WTC11 (cell line): Measurements from ENCODE around the gene GRAP. TPM values are rescaled to one million over a fixed set of nuclear protein-coding genes. Genes with fewer than 3 reads are reported as not detected.

Source experiments
- ATAC-seq: fragments of 200-7000 bp; cut with Tn5 transposase; 2 replicates; pipeline ENCODE4 v1.10.0; 2021; ENCODE audit warnings: mild to moderate bottlenecking, moderate library complexity
- CTCF ChIA-PET: fragments of 300-600 bp; sonication (Branson Sonifier 250); formaldehyde crosslinking; loops from one replicate; lab custom pipeline; 2021; ENCODE audit warnings: antibody characterized with exemption; lab: Charles Lee
- POLR2A ChIA-PET: fragments of 350-600 bp; sonication (Branson Sonifier 250); formaldehyde crosslinking; loops from one replicate; lab custom pipeline; 2021; ENCODE audit warnings: antibody characterized with exemption; lab: Charles Lee
- DNase-seq: peaks from one replicate; pipeline ENCODE4 v3.0.0; 2021; ENCODE audit warnings: low spot score
- H3K27ac Mint-ChIP-seq: 2 replicates; pipeline ENCODE4 v1.8.0; 2021; ENCODE audit warnings: mixed read lengths
- H3K27me3 Mint-ChIP-seq: 2 replicates; pipeline ENCODE4 v1.8.0; 2021; ENCODE audit warnings: low read depth, mild to moderate bottlenecking, moderate library complexity, mixed read lengths
- H3K36me3 Mint-ChIP-seq: 2 replicates; pipeline ENCODE4 v1.8.0; 2021; ENCODE audit warnings: mixed read lengths
- H3K4me1 Mint-ChIP-seq: 2 replicates; pipeline ENCODE4 v1.8.0; 2022; ENCODE audit warnings: mixed read lengths
- H3K4me3 Mint-ChIP-seq: 2 replicates; pipeline ENCODE4 v1.8.0; 2021; ENCODE audit warnings: mild to moderate bottlenecking, moderate library complexity, mixed read lengths
- H3K9me3 Mint-ChIP-seq: 2 replicates; pipeline ENCODE4 v1.8.0; 2021; ENCODE audit warnings: mixed read lengths
- CREM ChIP-seq: sonication (generic); formaldehyde crosslinking; IDR thresholded peaks from 2 replicates; pipeline ENCODE4 v1.8.1; 2022; ENCODE audit warnings: mild to moderate bottlenecking, missing genetic modification reagents, moderate library complexity
- FOXJ3 ChIP-seq: sonication (generic); formaldehyde crosslinking; IDR thresholded peaks from 2 replicates; pipeline ENCODE4 v1.9.0; 2021; ENCODE audit warnings: missing genetic modification reagents, mild to moderate bottlenecking, borderline replicate concordance
- FOXP1 ChIP-seq: sonication (generic); formaldehyde crosslinking; IDR thresholded peaks from 2 replicates; pipeline ENCODE4 v1.8.0; 2022; ENCODE audit warnings: missing genetic modification reagents, mild to moderate bottlenecking, moderate library complexity, borderline replicate concordance
- NFATC4 ChIP-seq: fragments of 250-450 bp; sonication (Bioruptor Pico); IDR thresholded peaks from 2 replicates; pipeline ENCODE4 v1.9.0; 2021; ENCODE audit warnings: mild to moderate bottlenecking
- RELA ChIP-seq: sonication (generic); formaldehyde crosslinking; IDR thresholded peaks from 2 replicates; pipeline ENCODE4 v1.8.1; 2022; ENCODE audit warnings: missing genetic modification reagents, mild to moderate bottlenecking, borderline replicate concordance
- SMAD4 ChIP-seq: sonication (generic); formaldehyde crosslinking; IDR thresholded peaks from 2 replicates; pipeline ENCODE4 v1.8.0; 2022; ENCODE audit warnings: mild to moderate bottlenecking, missing genetic modification reagents
- SOX15 ChIP-seq: fragments of 250-450 bp; sonication (Bioruptor Pico); IDR thresholded peaks from 2 replicates; pipeline ENCODE4 v1.9.0; 2021; ENCODE audit warnings: mild to moderate bottlenecking
- TCF7 ChIP-seq: sonication (generic); formaldehyde crosslinking; IDR thresholded peaks from 2 replicates; pipeline ENCODE4 v1.8.0; 2022; ENCODE audit warnings: mild to moderate bottlenecking, low read depth, missing genetic modification reagents, moderate library complexity
- ZNF121 ChIP-seq: sonication (generic); formaldehyde crosslinking; IDR thresholded peaks from 2 replicates; pipeline ENCODE4 v1.8.0; 2023; ENCODE audit warnings: missing genetic modification reagents
- ZNF138 ChIP-seq: sonication (generic); formaldehyde crosslinking; conservative IDR thresholded peaks from 2 replicates; pipeline ENCODE4 v1.8.1; 2022; ENCODE audit warnings: mild to moderate bottlenecking, moderate library complexity, missing genetic modification reagents
- ZNF219 ChIP-seq: sonication (generic); formaldehyde crosslinking; IDR thresholded peaks from 2 replicates; pipeline ENCODE4 v1.8.0; 2023; ENCODE audit warnings: missing genetic modification reagents, mild to moderate bottlenecking, borderline replicate concordance
- ZNF423 ChIP-seq: fragments of 250-450 bp; sonication (Bioruptor Pico); IDR thresholded peaks from 2 replicates; pipeline ENCODE4 v2.1.2; 2022; ENCODE audit warnings: mild to moderate bottlenecking, moderate library complexity
- total RNA-seq: library from RNA; stranded (reverse); gene quantifications from 3 replicates; pipeline ENCODE4 v1.2.3, GENCODE V29; 2021

The GRAP gene
- total RNA-seq, 1 experiment from 2014 or later: 0.59 TPM

- TF ChIP-seq SMAD4 (CRISPR knock-in tag) (no peak), FOXP1 (CRISPR knock-in tag) (no peak), ZNF138 (CRISPR knock-in tag) (no peak), ZNF121 (CRISPR knock-in tag) (no peak), NFATC4 (no peak), ZNF219 (CRISPR knock-in tag) (no peak), FOXJ3 (CRISPR knock-in tag) (no peak)
These were observed 72.2 kb downstream of the GRAP start (continued) for GRCh38 chr17:18974407-18975149.

- H3K36me3 Mint-ChIP-seq: peaks cover 18% of the 10 kb centered on the region
- H3K9me3 Mint-ChIP-seq: no peaks in the 10 kb centered on the region
- no peak for ATAC-seq
- no peak overlapping the region for H3K4me3 Mint-ChIP-seq
- ChIA-PET POLR2A (no interaction called here), CTCF (interaction anchor here (1.7 kb wide), 1 partner anchor 11 kb away, joined by 8 read pairs; no protein-coding TSS in a partner anchor)
- H3K4me1 Mint-ChIP-seq: peaks cover 34% of the 10 kb centered on the region
- no peak for TF ChIP-seq NFATC4
- no peak for TF ChIP-seq TCF7
- TF ChIP-seq SOX15 (CRISPR knock-in tag): no peak
- TF ChIP-seq CREM (CRISPR knock-in tag): no peak
- TF ChIP-seq RELA (CRISPR knock-in tag): no peak
- no peak for TF ChIP-seq ZNF423 (CRISPR knock-in tag)
- no peak for TF ChIP-seq FOXP1 (CRISPR knock-in tag)
- no peak overlapping the region for H3K27ac Mint-ChIP-seq
- H3K27me3 Mint-ChIP-seq: no peaks in the 10 kb centered on the region
- DNase-seq: no peak
These were observed 75.0 kb downstream of the GRAP start for GRCh38 chr17:18971801-18972200.

Other genes starting within 250 kb of the GRAP start
- 47.0 to 51.4 TPM (median 50.9 TPM) in 3 replicates for gene PRPSAP2, start 188.8 kb downstream of the GRAP start, total RNA-seq
- 0.09 TPM in 1 of 3 replicates, not detected in the others for gene SLC5A10, start 94.8 kb downstream of the GRAP start, total RNA-seq
- gene FAM83G, start 42.2 kb downstream of the GRAP start, total RNA-seq: 26.6 to 31.4 TPM (median 27.7 TPM) in 3 replicates
- 0.50 to 0.60 TPM (median 0.55 TPM) in 3 replicates for gene GRAPL, start 80.6 kb upstream of the GRAP start, total RNA-seq
- gene EPN2, start 190.4 kb upstream of the GRAP start, total RNA-seq: 48.8 to 62.7 TPM (median 62.3 TPM) in 3 replicates